ENCODE data around the gene RIMS4. TPM values are rescaled to one million over a fixed set of nuclear protein-coding genes. Genes with fewer than 3 reads are reported as not detected.
"Not testable (repeated sequence)": the region's sequence is repeated elsewhere in the genome, so short reads cannot be mapped to it uniquely, and the experiment has no call there.

RIMS4 gene
- total RNA-seq, 2 experiments from 2014 or later: not detected

DNA sequence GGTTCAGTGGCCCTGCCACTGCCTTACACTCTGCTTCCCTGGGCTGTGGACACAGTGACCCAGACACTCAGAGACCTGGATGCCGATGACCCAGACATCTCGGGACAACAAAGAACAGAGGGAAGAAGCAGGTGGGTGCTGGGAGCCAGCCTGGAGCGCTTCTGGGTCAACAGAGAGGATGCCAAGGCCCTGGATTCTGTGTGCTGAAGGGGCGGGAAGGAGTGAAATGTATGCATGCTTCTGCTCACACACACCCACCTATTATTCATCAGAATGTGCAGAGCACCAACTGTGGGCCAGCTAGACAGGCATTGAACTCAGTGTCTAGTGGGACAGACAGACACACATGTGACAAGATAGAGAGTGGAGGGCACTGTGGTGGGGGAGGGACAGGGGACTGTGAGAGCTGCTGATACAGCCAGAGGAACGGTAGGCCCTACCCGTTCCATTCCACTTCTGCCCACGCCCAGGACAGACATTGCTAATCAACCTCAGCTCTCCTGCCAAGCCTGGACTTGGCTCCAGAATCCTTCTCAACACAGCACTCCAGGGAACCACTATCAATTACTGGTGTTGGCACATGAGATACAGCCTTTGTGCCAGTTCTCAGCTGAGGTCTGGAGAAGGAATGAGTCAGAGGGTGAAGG lies 44.5 kb downstream of the RIMS4 start:
- ChIA-PET CTCF (no interaction called here), POLR2A (no interaction called here)
- ATAC-seq: no peak
- intact Hi-C loops (cut with micrococcal nuclease): no loop called here
- DNase-seq: no peak
- TF ChIP-seq, protein P1, sequence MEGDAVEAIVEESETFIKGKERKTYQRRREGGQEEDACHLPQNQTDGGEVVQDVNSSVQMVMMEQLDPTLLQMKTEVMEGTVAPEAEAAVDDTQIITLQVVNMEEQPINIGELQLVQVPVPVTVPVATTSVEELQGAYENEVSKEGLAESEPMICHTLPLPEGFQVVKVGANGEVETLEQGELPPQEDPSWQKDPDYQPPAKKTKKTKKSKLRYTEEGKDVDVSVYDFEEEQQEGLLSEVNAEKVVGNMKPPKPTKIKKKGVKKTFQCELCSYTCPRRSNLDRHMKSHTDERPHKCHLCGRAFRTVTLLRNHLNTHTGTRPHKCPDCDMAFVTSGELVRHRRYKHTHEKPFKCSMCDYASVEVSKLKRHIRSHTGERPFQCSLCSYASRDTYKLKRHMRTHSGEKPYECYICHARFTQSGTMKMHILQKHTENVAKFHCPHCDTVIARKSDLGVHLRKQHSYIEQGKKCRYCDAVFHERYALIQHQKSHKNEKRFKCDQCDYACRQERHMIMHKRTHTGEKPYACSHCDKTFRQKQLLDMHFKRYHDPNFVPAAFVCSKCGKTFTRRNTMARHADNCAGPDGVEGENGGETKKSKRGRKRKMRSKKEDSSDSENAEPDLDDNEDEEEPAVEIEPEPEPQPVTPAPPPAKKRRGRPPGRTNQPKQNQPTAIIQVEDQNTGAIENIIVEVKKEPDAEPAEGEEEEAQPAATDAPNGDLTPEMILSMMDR (IDR thresholded peaks at IDR 0.05): no peak
- Mint-ChIP-seq H3K36me3 (ENCODE audit: low read depth) (no peaks in the 10 kb centered on the region), H3K27ac (no peak overlapping the region), H3K4me3 (no peak overlapping the region), H3K9me3 (no peaks in the 10 kb centered on the region), H3K27me3 (no peaks in the 10 kb centered on the region), H3K4me1 (ENCODE audit: low read depth) (no peaks in the 10 kb centered on the region)

DNA sequence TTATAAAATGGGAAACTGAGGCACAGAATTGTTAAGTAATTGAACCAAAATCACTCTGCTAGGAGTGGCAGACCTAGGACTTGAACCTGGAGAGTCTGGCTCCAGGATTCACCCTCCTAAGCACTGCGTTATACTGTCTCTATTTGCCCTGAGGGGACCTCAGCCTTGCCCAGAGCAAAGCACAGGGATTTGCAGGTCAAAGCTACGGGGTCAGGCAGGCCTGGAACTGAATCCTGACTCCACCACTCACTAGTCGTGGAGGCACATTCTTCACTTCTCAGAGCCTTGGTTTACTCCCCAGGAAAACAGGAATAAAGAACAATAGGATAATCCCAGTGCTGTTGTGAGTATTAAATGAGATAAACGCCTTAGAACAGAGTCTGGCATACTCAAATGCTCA lies 45.3 kb downstream of the RIMS4 start:
- no peaks in the 10 kb centered on the region for H3K36me3 Mint-ChIP-seq (ENCODE audit: low read depth)
- TF ChIP-seq, protein P1 (IDR thresholded peaks at IDR 0.05): no peak
- no peak overlapping the region for H3K27ac Mint-ChIP-seq
- no peak for DNase-seq
- ChIA-PET CTCF (no interaction called here), POLR2A (no interaction called here)
- H3K27me3 Mint-ChIP-seq: no peaks in the 10 kb centered on the region
- H3K4me1 Mint-ChIP-seq (ENCODE audit: low read depth): no peaks in the 10 kb centered on the region
- no peak for ATAC-seq
- intact Hi-C loops (cut with micrococcal nuclease): no loop called here
- H3K9me3 Mint-ChIP-seq: no peaks in the 10 kb centered on the region
- no peak overlapping the region for H3K4me3 Mint-ChIP-seq

- POLR2A ChIA-PET; CTCF ChIA-PET; DNase-seq; H3K36me3 Mint-ChIP-seq (ENCODE audit: low read depth); H3K4me3 Mint-ChIP-seq; H3K4me1 Mint-ChIP-seq (ENCODE audit: low read depth); intact Hi-C loops (cut with micrococcal nuclease); H3K27ac Mint-ChIP-seq; H3K9me3 Mint-ChIP-seq; H3K27me3 Mint-ChIP-seq; ATAC-seq: not testable (repeated sequence)
Measured at GRCh38 chr20:44763798-44764197, 46.5 kb downstream of the RIMS4 start.

- ChIA-PET CTCF (interaction anchor here (1.0 to 2.4 kb wide), 2 partner anchors 16 to 104 kb away, joined by 3 to 9 read pairs; no protein-coding TSS in a partner anchor), POLR2A (no interaction called here)
- Mint-ChIP-seq H3K27me3 (peaks cover 3% of the 10 kb centered on the region), H3K9me3 (no peaks in the 10 kb centered on the region), H3K27ac (no peak overlapping the region), H3K4me1 (ENCODE audit: low read depth) (no peaks in the 10 kb centered on the region), H3K36me3 (ENCODE audit: low read depth) (no peaks in the 10 kb centered on the region), H3K4me3 (no peak overlapping the region)
- intact Hi-C loops (cut with micrococcal nuclease): no loop called here
- ATAC-seq (no peak), DNase-seq (no peak)
- TF ChIP-seq, protein P1 (IDR thresholded peaks at IDR 0.05): no peak
Measured at GRCh38 chr20:44762466-44763140, 47.7 kb downstream of the RIMS4 start.

GRCh38 chr20:44761423-44761822 lies 48.9 kb downstream of the RIMS4 start:
- ChIA-PET CTCF (interaction anchor here (1.0 to 2.4 kb wide), 2 partner anchors 14 to 106 kb away, joined by 3 to 9 read pairs; no protein-coding TSS in a partner anchor), POLR2A (no interaction called here)
- TF ChIP-seq, protein P1 (IDR thresholded peaks at IDR 0.05): no peak
- ATAC-seq (no peak), DNase-seq (no peak)
- Mint-ChIP-seq H3K4me1 (ENCODE audit: low read depth) (no peaks in the 10 kb centered on the region), H3K9me3 (no peaks in the 10 kb centered on the region), H3K27ac (no peak overlapping the region), H3K36me3 (ENCODE audit: low read depth) (no peaks in the 10 kb centered on the region), H3K27me3 (peaks cover 3% of the 10 kb centered on the region), H3K4me3 (no peak overlapping the region)
- intact Hi-C loops (cut with micrococcal nuclease): no loop called here

Data from activated CD8-positive, alpha-beta T cell treated with anti-CD3 and anti-CD28 coated beads for 36 hours (primary cell).